CD14-positive monocyte (primary cell): ENCODE results near the gene HPRT1. TPM values are rescaled to one million over a fixed set of nuclear protein-coding genes. Genes with fewer than 3 reads are reported as not detected.
A peak's percentile ranks its signal among the peaks of the same experiment; 100 is the strongest.

ENCODE experiments used
- DNase-seq, 3 donors: peaks; one replicate each; pipeline ENCODE4 v3.0.0-alpha.2; 2011 to 2022
- H2AFZ ChIP-seq: 2 replicates; pipeline ENCODE4 v1.6.0; 2012; ENCODE audit warnings: mild to moderate bottlenecking, low read depth, low read length, inconsistent platforms; ENCODE audit not compliant: insufficient read depth, poor library complexity, severe bottlenecking
- H3K27ac ChIP-seq, 2 donors: 1 replicate in 1 of 2; 2 replicates in 1 of 2; pipeline ENCODE4 v1.5.1; 2012 to 2013; ENCODE audit warnings: low read length in 2 of 2, control low read depth in 1 of 2, inconsistent platforms in 1 of 2, low read depth in 1 of 2, mild to moderate bottlenecking in 1 of 2
- H3K27me3 ChIP-seq, 2 donors: one replicate each; pipeline versions ENCODE4 v1.6.0 to v1.6.1; 2011 to 2013; ENCODE audit warnings: low read length in 2 of 2; ENCODE audit not compliant: control insufficient read depth in 2 of 2, insufficient read depth in 2 of 2
- H3K36me3 ChIP-seq, 2 donors: replicated peaks in 1 of 2; 1 replicate in 1 of 2; 2 replicates in 1 of 2; pipeline versions ENCODE4 v1.5.1 to v1.6.1; 2012 to 2013; ENCODE audit warnings: low read length in 2 of 2, control low read depth in 1 of 2, inconsistent platforms in 1 of 2, mild to moderate bottlenecking in 1 of 2; ENCODE audit not compliant: insufficient read depth in 2 of 2, control insufficient read depth in 1 of 2
- H3K4me1 ChIP-seq, 2 donors: 1 replicate in 1 of 2; 2 replicates in 1 of 2; pipeline versions ENCODE4 v1.5.1 to v1.6.1; 2012 to 2013; ENCODE audit warnings: low read length in 2 of 2, control low read depth in 1 of 2, inconsistent platforms in 1 of 2, mild to moderate bottlenecking in 1 of 2, moderate library complexity in 1 of 2; ENCODE audit not compliant: insufficient read depth in 2 of 2, control insufficient read depth in 1 of 2
- H3K4me2 ChIP-seq: replicated peaks from 2 replicates; pipeline ENCODE3; 2012; ENCODE audit warnings: low read length, moderate library complexity, mild to moderate bottlenecking; ENCODE audit not compliant: poor library complexity, severe bottlenecking; ENCODE audit errors: extremely low read depth
- H3K4me3 ChIP-seq, 3 experiments: fragments of 200-600 bp in 1 of 3; sonication (generic) in 1 of 3; replicated peaks in 1 of 3; 1 replicate in 2 of 3; 2 replicates in 1 of 3; pipeline ENCODE4 v1.5.1; 2011 to 2013; ENCODE audit warnings: low read length in 3 of 3, mild to moderate bottlenecking in 3 of 3, control low read depth in 2 of 3, low read depth in 2 of 3, inconsistent platforms in 1 of 3, moderate library complexity in 1 of 3
- H3K79me2 ChIP-seq: 2 replicates; pipeline ENCODE4 v1.6.0; 2012; ENCODE audit warnings: mild to moderate bottlenecking, control low read depth, inconsistent platforms, low read length, moderate library complexity; ENCODE audit not compliant: insufficient read depth
- H3K9ac ChIP-seq: 2 replicates; pipeline ENCODE4 v1.6.0; 2017; ENCODE audit warnings: low read length, mild to moderate bottlenecking; ENCODE audit not compliant: insufficient read depth, poor library complexity, severe bottlenecking
- H3K9me3 ChIP-seq, 2 donors: replicated peaks in 1 of 2; 1 replicate in 1 of 2; 2 replicates in 1 of 2; pipeline versions ENCODE4 v1.5.1 to v1.6.1; 2012 to 2013; ENCODE audit warnings: low read length in 2 of 2, control low read depth in 1 of 2; ENCODE audit not compliant: control insufficient read depth in 1 of 2, insufficient read depth in 1 of 2
- H4K20me1 ChIP-seq: 2 replicates; pipeline ENCODE4 v1.6.0; 2012; ENCODE audit warnings: mild to moderate bottlenecking, low read length, control low read depth, moderate library complexity; ENCODE audit not compliant: insufficient read depth
- H3K27ac Mint-ChIP-seq, 7 donors: one replicate each; pipeline ENCODE4 v1.8.0; 2020; ENCODE audit warnings: mild to moderate bottlenecking in 7 of 7, mixed read lengths in 7 of 7, moderate library complexity in 6 of 7, inconsistent platforms in 2 of 7
- H3K27me3 Mint-ChIP-seq, 3 donors: one replicate each; pipeline ENCODE4 v1.8.0; 2021 to 2022; ENCODE audit warnings: low read depth in 3 of 3, mild to moderate bottlenecking in 3 of 3, mixed read lengths in 3 of 3, moderate library complexity in 3 of 3, inconsistent platforms in 1 of 3
- H3K36me3 Mint-ChIP-seq, 2 donors: one replicate each; pipeline ENCODE4 v1.8.0; 2020; ENCODE audit warnings: mixed read lengths in 2 of 2, inconsistent platforms in 1 of 2, mild to moderate bottlenecking in 1 of 2
- H3K4me1 Mint-ChIP-seq: one replicate; pipeline ENCODE4 v1.8.0; 2020; ENCODE audit warnings: mild to moderate bottlenecking, mixed read lengths
- H3K4me3 Mint-ChIP-seq, 2 donors: one replicate each; pipeline ENCODE4 v1.8.0; 2020; ENCODE audit warnings: mild to moderate bottlenecking in 2 of 2, mixed read lengths in 2 of 2, moderate library complexity in 1 of 2
- H3K9me3 Mint-ChIP-seq, 7 donors: one replicate each; pipeline ENCODE4 v1.8.0; 2020 to 2022; ENCODE audit warnings: mixed read lengths in 7 of 7, mild to moderate bottlenecking in 6 of 7, moderate library complexity in 6 of 7, inconsistent platforms in 2 of 7
- CTCF ChIP-seq: fragments of 200-600 bp; IDR thresholded peaks from one replicate; pipeline ENCODE4 v1.8.0; 2022; ENCODE audit warnings: antibody characterized with exemption, mild to moderate bottlenecking
- WGBS: methylation state at CpG from one replicate; pipeline ENCODE4 v1.1.5; 2013; ENCODE audit warnings: missing lambda C conversion rate; ENCODE audit not compliant: insufficient coverage; 5-methylcytosine and 5-hydroxymethylcytosine counted together
- intact Hi-C, 2 donors: fragments of 100-400 bp; cut with micrococcal nuclease; formaldehyde crosslinking; loops; one replicate each; pipeline versions ENCODE4 v1.15.0 to v1.15.1; 2023
- polyA plus RNA-seq, 3 donors: library from polyadenylated mRNA; depleted of rRNA in 1 of 3; unstranded in 2 of 3; stranded (reverse) in 1 of 3; fragments of 300-500 nt in 2 of 3; fragments of >200 nt in 1 of 3; fragmentation: Illumina TruSeq in 2 of 3; gene quantifications; 1 replicate in 2 of 3; 2 replicates in 1 of 3; pipeline ENCODE4 v1.2.3, GENCODE V29; 2012 to 2021

HPRT1 gene
- polyA plus RNA-seq, 3 donors = 13.0 to 56.4 (median 54.5) TPM

GRCh38 chrX:134502686-134503085 is 42.7 kb downstream of the HPRT1 start:
- Mint-ChIP-seq H3K4me1 (no peaks in the 10 kb centered on the region), H3K27ac (no peak overlapping the region), H3K9me3 (peaks cover 0 to 2% (median 0%) of the 10 kb centered on the region in 7 donors), H3K4me3 (no peak overlapping the region), H3K36me3 (peaks cover 17 to 25% of the 10 kb centered on the region in 2 donors), H3K27me3 (peaks cover 0 to 1% (median 0%) of the 10 kb centered on the region in 3 donors)
- H3K79me2 ChIP-seq = no peaks in the 10 kb centered on the region
- no peak for TF ChIP-seq CTCF
- intact Hi-C loops = no loop called here
- H3K4me1 ChIP-seq = no peaks in the 10 kb centered on the region
- H3K36me3 ChIP-seq = peaks cover 2 to 13% of the 10 kb centered on the region in 2 donors
- H3K27ac ChIP-seq = no peak overlapping the region
- H3K9ac ChIP-seq = no peak overlapping the region
- no peaks in the 10 kb centered on the region for H4K20me1 ChIP-seq
- H3K9me3 ChIP-seq = no peaks in the 10 kb centered on the region
- no peak overlapping the region for H2AFZ ChIP-seq
- H3K27me3 ChIP-seq = no peaks in the 10 kb centered on the region
- no peak overlapping the region for H3K4me3 ChIP-seq
- no peak for DNase-seq
- no peak overlapping the region for H3K4me2 ChIP-seq

GRCh38 chrX:134512566-134512965 is 52.6 kb downstream of the HPRT1 start:
- H3K4me1 ChIP-seq = no peaks in the 10 kb centered on the region
- no peak overlapping the region for H3K9ac ChIP-seq
- DNase-seq = no peak

More at GRCh38 chrX:134512566-134512965, 52.6 kb downstream of the HPRT1 start:
- Histone ChIP-seq H3K79me2 (no peaks in the 10 kb centered on the region), H4K20me1 (no peaks in the 10 kb centered on the region), H3K36me3 (no peaks in the 10 kb centered on the region), H3K9me3 (no peaks in the 10 kb centered on the region), H3K27ac (no peak overlapping the region), H3K4me2 (no peak overlapping the region), H3K27me3 (no peaks in the 10 kb centered on the region), H2AFZ (no peak overlapping the region), H3K4me3 (no peak overlapping the region)
- no peak for TF ChIP-seq CTCF
- Mint-ChIP-seq H3K9me3 (no peaks in the 10 kb centered on the region), H3K27ac (peak overlapping the region in 1 of 7 donors; percentile 36), H3K4me3 (no peak overlapping the region), H3K27me3 (peaks cover 0 to 4% (median 0%) of the 10 kb centered on the region in 3 donors), H3K4me1 (no peaks in the 10 kb centered on the region), H3K36me3 (peaks cover 0 to 8% of the 10 kb centered on the region in 2 donors)
- no CpG with 5 or more reads among the region's 9 CpGs for WGBS
- intact Hi-C loops = loop anchor here in 1 of 2 donors (10.0 kb wide), 1 partner anchor 252 kb away; no protein-coding TSS in a partner anchor
